Measurements from ENCODE around the gene SYCP3.

Gene SYCP3

GRCh38 chr12:101698800-101699347 is 40.4 kb downstream of the SYCP3 start:
- TF ChIP-seq CTCF (conservative IDR thresholded peaks at IDR 0.05; ENCODE audit: control insufficient read depth, insufficient read depth, low read depth, low read length): peak; percentile 38
- H3K4me3 ChIP-seq (ENCODE audit: control insufficient read depth, low read depth, low read length): peak overlapping the region; percentile 80

GRCh38 chr12:101697930-101698799 is 41.1 kb downstream of the SYCP3 start:
- peak; percentile 34 for DNase-seq (ENCODE audit: low read depth)
- no peak for TF ChIP-seq CTCF (conservative IDR thresholded peaks at IDR 0.05; ENCODE audit: control insufficient read depth, insufficient read depth, low read depth, low read length)
- peak overlapping the region; percentile 80 for H3K4me3 ChIP-seq (ENCODE audit: control insufficient read depth, low read depth, low read length)

More at GRCh38 chr12:101698800-101699347, 40.4 kb downstream of the SYCP3 start:
- DNase-seq (ENCODE audit: low read depth): peak; percentile 27

- TF ChIP-seq CTCF (conservative IDR thresholded peaks at IDR 0.05; ENCODE audit: control insufficient read depth, insufficient read depth, low read depth, low read length): no peak
- peak; percentile 19 for DNase-seq (ENCODE audit: low read depth)
- H3K4me3 ChIP-seq (ENCODE audit: control insufficient read depth, low read depth, low read length): peak within 1 kb of the TSS; percentile 80
These were observed 41.9 kb downstream of the SYCP3 start, which contains the start of gene CHPT1 for GRCh38 chr12:101697197-101697929. Gene CHPT1, plus strand, starts transcription at chr12:101697640. Its CDS starts 222 bp downstream, at chr12:101697862.

GRCh38 chr12:101696251-101697196 is 42.7 kb downstream of the SYCP3 start:
- DNase-seq (ENCODE audit: low read depth): peak; percentile 20
- TF ChIP-seq CTCF (conservative IDR thresholded peaks at IDR 0.05; ENCODE audit: control insufficient read depth, insufficient read depth, low read depth, low read length): no peak
- peak overlapping the region; percentile 80 for H3K4me3 ChIP-seq (ENCODE audit: control insufficient read depth, low read depth, low read length)

- H3K4me3 ChIP-seq (ENCODE audit: control insufficient read depth, low read depth, low read length): no peak overlapping the region
- no peak for TF ChIP-seq CTCF (conservative IDR thresholded peaks at IDR 0.05; ENCODE audit: control insufficient read depth, insufficient read depth, low read depth, low read length)
- peak; percentile 56 for DNase-seq (ENCODE audit: low read depth)
These were observed 43.6 kb downstream of the SYCP3 start for GRCh38 chr12:101695706-101696105.

- H3K4me3 ChIP-seq (ENCODE audit: control insufficient read depth, low read depth, low read length): no peak overlapping the region
- no peak for DNase-seq (ENCODE audit: low read depth)
- TF ChIP-seq CTCF (conservative IDR thresholded peaks at IDR 0.05; ENCODE audit: control insufficient read depth, insufficient read depth, low read depth, low read length): no peak
These were observed 44.3 kb downstream of the SYCP3 start for GRCh38 chr12:101694986-101695385.

Measured in fibroblast of mammary gland (primary cell).